HG03378 (cell line): ENCODE results near the gene SLC4A3.

Source experiments
- ATAC-seq: cut with Tn5 transposase; IDR thresholded peaks from one replicate; pipeline ENCODE4 v1.9.1; 2021; ENCODE audit warnings: mild to moderate bottlenecking, moderate library complexity; ENCODE audit not compliant: unreplicated experiment

SLC4A3 gene

DNA sequence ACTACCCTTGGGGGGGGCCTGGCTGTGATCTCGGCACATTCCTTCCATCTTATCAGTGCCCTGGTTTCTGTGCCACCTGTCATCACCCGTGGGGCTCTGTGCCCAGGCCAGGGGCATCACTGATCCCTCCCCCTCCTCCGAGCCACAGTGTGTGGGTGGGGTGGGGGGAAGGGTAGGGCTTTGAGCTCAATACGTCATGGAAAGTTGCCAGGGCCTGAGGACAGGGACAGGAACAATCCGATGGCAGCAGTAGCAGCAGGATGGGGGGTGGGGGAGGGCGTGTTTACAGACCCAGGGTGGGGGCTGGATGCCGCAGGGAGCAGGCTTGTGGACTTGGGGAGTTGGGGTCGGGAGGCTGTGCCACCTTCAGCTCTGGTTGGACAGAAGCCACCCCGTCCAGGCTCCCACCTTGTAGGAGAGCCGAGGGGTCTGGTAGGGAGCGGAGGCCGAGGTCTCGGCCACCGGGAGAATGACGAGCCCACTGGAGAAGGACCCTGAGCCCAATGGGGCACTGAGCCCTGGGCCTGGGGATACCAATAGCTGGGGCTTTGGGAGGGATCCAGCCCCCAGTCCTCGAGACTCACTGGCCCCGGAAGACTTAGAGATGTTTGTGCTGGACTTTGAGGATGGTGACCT is 3.5 kb downstream of the SLC4A3 start:
- no peak for ATAC-seq

DNA sequence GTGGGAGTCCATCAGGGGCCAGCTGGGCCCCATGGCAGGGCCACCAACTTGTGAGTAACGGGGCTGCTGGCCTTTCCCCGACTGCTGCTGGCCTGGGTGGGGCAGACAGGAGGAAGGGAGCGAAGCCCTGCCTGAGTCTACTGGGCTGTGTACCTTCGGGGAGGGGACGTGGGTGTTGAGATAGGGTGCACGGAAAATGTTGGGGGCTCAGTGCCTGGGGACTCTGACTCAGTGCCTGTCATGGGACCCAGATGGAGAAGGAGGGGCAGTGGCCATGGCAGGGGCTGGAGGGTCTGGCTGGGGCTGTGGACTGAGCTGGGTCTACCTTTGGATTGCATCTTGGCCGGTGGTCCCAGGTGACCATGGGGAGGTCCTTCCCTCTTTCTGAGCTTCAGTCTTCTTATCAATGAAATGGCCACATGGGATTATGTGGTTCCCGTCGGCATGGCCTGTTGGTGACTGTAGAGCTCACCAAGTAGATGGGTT is 4.0 kb downstream of the SLC4A3 start:
- no peak for ATAC-seq

DNA sequence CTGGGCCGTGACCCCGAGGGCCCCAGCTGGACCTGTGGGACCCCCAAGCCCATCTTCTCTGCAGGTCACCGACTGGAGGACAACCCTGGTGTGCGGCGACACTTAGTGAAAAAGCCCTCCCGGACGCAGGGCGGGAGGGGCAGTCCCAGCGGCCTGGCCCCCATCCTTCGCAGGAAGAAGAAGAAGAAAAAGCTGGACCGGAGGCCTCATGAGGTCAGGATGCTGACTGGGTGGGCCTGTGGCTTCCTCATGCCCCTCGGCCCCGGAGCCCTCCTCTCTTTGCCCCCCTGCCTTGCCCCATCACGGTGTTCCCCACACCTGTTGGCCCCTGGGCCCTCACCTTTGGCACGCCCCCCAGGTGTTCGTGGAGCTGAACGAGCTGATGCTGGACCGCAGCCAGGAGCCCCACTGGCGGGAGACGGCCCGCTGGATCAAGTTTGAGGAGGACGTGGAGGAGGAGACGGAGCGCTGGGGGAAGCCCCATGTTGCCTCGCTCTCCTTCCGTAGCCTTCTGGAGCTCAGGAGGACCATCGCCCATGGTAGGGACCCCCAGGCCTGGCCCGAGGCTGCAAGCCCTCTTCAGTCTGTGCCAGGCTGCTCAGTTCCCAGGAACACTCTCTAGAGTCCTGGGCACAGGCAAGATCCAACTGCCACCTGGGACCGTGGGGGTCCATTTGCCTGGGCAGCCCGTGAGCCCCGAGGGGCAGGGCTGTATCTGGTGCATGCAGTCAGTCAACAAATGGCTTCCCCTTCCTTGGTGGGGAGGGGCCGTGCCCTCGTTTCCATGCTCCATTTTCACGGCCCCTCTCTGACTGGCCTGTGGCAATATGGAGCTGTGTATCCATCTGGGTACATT is 4.7 kb downstream of the SLC4A3 start:
- no peak for ATAC-seq

DNA sequence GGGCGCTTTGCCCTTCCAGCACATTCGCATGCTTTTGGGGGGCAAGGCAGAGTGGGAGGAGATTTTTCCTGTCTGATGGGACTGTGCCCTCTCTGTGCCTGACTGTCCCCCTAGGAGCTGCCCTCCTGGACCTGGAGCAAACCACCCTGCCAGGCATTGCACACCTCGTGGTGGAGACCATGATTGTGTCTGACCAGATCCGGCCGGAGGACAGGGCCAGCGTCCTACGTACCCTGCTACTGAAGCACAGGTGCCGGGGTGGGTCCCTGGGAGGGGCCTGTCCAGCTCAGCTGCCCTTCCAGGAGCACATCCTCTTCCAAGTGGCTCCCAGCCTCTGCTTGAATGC is 5.3 kb downstream of the SLC4A3 start:
- no peak for ATAC-seq

DNA sequence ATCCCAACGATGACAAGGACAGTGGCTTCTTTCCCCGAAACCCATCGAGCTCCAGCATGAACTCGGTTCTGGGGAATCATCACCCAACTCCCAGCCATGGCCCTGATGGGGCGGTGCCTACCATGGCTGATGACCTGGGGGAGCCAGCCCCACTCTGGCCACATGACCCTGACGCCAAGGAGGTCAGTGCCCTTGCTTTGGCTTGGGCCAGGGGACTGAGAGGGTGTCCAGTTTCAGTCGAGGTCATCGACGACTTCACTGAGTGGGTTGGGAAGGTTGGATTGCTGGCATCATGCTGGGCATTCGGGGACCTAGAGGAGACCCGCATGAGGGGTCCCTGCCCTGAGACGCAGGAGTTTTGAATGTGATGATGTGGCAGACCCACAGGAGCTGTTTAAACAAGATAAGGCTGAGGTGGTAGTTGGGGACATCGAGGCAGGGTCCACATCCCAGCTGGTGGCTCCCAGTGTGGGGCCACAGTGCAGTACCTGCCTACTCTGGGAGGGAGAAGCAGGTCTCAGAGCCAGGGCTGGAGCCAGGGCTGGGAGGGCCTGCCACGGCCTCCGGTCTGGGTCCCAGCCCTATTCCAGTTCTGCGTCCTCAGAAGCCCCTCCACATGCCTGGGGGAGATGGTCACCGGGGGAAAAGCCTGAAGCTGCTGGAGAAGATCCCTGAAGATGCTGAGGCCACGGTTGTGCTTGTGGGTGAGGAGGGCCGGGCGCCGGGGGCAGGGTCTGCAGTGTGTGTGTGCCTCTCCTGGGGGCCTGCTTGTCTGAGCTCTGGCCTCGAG is 6.0 kb downstream of the SLC4A3 start:
- ATAC-seq: no peak

DNA sequence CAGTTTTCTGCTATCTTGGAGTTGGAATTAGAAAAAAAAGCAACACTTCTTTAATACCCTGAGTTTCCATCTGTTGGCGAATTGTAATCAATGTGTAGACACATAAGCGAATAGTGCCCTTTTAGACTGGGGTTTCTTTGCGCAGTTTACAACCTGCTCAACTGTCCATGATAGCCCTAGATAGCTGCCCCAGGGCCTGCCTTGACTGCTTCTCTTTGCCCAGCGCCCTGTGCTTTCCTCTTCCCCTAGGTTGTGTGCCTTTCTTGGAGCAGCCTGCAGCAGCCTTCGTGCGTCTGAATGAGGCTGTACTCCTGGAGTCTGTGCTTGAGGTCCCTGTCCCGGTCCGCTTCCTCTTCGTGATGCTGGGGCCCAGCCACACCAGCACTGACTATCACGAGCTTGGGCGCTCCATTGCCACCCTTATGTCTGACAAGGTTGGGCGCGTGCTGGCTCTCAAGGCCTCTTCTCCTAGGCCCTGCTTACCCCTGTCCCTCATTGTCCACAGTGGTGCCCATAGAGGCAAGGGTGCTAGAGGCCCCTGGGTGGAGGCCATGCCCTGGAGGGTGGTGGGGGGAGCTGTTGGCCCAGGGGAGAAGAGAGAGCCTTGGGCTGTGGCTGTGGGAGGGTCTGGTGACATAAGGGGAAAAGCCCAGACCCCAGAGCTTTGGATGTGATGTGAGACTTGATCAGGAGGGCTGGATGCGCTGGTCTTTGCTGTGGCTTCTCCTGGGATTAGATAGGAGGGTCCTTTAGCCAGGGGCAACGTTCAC is 6.9 kb downstream of the SLC4A3 start:
- no peak for ATAC-seq

DNA sequence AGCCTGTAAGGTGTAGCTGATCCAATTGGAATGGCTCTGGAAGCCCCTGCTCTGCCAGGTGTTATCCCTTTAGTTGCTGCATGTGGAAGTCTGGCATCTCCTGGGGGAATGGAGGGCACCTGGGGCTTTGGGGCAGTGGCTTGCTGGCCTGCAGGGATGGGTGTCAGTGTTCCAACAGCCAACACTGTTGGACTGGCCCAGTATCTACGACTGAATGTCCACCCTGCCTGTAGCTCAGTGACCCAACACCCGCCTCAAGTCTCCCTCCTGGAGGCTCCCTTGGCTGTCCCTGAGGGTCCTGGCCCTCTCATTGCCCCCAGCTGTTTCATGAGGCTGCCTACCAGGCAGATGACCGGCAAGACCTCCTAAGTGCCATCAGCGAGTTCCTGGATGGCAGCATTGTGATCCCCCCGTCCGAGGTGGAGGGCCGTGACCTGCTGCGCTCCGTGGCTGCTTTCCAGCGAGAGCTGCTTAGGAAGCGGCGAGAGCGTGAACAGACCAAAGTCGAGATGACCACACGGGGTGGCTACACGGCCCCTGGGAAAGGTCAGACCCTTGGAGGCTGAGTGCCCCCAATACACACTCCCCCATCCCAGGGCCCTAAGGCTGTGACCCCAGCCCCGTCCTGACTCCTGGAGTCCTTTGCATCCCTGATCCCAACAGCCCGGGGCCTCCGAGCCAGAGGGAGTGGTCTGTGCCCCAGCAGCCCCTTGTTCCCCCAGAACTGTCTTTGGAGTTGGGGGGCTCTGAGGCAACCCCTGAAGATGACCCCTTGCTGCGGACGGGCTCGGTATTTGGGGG is 7.7 kb downstream of the SLC4A3 start:
- ATAC-seq: no peak

DNA sequence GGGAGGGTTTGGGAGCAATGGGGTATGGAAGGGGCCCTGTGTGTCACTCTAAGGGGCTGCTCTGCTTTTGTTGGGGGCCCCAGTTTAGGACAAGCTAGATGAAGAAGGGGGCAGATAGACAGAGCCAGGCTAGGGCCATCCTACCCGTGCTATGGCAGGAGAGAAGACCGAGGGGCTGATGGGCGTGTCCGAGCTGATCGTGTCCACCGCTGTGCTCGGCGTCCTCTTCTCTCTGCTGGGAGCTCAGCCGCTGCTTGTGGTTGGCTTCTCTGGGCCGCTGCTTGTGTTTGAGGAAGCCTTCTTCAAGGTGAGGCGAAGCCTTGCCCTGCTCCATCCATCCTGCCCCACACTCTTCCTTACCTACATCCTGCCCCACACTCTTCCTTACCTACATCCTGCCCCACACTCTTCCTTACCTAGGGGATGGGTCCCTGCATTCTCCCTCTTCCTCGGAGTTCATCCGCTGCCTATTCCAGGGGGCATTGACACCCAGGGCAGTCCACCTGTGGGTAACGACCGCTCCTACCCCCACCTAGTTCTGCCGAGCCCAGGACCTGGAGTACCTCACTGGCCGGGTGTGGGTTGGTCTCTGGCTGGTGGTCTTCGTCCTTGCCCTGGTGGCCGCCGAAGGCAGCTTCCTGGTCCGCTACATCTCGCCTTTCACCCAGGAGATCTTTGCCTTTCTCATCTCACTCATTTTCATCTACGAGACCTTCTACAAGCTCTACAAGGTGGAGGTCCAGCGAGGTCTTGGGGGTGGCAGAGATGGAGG is 8.9 kb downstream of the SLC4A3 start:
- ATAC-seq: no peak

DNA sequence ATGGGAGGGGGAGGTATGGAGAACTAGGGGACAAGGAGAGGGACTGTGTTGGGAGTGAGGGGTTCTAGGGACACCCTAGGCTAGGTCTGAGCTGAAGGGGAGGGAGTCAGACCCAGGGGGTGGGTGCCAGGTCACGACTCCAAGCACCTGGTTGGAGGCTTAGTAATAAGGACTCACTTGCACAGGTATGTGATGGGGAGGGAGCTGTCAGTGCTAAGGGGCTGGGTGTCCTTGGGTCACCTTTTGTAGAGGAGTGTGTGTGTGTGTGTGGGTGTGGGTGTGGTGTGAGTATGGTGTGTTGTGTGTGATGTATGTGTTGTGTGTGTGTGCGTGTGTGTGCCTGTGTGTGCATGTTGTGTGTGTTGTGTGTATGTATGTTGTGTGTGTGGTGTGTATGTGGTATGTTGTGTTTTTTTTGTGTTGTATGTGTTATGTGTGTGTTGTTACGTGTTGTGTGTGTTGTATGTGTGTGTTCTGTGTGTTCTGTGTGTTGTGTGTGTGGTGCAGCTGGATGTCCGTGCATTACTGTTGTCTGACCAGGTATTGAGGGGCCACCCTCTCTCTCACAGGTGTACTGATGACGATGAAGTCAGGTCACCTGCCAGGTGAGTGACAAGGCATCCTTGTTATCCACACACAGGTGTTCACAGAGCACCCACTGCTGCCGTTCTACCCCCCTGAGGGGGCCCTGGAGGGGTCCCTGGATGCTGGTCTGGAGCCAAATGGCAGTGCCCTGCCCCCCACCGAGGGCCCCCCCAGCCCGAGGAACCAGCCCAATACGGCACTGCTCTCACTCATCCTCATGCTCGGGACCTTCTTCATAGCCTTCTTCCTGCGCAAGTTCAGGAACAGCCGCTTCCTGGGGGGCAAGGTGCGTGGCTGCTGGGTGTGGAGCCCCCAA is 9.8 kb downstream of the SLC4A3 start:
- ATAC-seq: no peak

DNA sequence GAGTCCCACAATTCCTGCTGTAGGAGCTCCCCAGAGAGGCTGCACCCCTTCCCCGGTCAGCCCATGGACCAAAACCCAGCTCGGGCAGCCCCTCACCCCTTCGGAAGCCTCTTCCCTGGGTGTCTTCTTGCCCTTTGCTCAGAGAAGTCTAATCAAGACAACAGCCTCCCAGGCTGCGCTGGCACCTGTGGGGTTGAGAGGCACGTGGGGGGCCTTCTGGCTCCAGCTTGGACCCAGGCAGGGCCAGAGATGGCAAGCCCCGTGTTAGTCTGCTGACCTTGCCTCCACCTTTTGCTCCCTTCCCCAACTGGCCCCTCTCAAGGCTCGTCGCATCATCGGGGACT is 10.4 kb downstream of the SLC4A3 start:
- no peak for ATAC-seq

DNA sequence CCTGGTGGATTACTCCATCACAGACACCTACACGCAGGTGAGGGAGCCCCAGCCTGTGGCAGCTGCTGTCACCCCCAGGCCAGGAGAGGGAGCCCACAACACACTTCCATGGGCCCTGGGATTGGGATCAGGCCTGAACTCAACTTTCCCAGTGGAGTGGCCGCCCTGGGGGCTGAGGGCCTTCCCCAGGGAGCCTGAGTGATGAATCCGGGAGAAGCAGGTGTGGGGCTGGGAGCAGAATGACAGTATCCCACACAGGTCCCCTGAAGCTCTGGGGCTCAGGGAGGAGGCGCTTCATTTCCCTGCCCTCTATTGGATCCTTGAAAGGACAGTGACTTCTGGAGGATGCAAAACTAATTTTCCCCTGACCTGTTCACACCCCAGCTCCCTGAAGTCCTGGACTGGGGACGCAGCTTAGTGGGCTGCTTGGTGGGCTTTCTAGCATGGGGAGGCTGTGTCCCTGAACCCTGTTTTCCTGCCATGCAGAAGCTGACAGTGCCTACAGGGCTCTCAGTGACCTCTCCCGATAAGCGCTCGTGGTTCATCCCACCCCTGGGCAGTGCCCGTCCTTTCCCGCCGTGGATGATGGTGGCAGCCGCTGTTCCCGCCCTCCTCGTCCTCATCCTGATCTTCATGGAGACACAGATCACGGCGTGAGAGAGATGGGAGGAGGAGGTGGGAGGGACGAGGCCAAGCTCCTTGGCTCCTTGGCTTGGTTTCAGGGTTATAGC is 11.0 kb downstream of the SLC4A3 start:
- no peak for ATAC-seq

DNA sequence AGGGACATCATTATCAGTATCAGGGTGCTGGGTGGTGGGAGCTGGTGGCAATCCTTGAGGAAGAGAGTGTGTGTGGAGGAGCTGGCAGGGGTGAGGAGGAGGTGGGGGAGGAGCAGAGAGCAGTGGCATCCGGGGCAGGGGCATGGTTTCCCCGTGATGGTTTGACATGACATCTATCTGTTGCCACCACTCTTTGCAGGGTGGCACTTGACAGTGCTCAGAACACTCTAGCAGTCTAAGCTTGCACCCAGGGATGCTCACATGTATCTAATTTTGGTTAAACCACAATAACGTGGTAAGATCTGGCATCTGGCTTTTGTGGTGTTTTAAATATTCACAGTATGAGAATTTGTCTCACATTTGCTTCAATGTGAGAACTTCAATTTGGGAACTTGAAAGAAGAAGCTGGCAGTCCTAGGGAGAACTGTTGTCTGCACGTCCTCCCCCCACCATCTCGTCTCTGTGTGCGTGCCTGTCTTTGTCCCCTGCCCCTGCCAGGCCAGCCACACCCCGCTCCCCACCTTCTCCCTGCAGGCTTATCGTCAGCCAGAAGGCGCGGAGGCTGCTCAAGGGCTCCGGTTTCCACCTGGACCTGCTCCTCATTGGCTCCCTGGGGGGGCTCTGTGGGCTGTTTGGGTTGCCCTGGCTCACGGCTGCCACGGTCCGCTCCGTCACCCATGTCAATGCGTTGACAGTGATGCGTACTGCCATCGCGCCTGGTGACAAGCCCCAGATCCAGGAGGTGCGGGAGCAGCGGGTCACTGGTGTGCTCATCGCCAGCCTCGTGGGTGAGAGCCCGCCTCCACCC is 11.7 kb downstream of the SLC4A3 start:
- no peak for ATAC-seq

DNA sequence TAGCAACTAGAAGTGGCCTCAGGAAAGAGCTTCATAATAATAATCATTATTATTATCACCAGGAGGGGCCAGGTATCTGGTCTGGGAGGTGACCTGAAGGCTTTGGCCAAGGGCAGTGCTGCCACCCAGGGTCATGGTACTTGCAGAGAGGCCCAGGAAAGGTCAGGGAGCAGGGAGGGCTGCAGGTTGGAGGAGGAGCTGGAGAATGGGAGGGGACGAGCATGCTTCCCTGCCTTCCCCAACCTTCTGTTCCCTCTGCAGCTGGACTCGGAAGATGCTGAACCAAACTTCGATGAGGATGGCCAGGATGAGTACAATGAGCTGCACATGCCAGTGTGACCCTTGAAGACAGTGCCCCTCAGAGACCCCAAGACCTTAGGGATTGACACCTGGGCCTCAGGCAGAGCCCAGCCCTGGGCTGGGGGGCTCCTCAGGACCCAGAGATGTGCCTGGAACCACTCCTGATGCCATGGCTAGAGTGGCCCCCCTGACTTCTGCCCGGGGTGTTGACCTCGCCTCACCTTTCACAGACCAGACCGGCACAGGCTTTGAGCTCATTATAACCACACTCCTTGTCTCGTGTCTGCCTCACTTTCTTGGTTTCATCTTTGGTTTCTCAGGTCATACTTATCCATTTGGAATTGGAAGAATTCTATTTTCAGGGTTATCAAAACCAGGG is 14.1 kb downstream of the SLC4A3 start:
- ATAC-seq: no peak

DNA sequence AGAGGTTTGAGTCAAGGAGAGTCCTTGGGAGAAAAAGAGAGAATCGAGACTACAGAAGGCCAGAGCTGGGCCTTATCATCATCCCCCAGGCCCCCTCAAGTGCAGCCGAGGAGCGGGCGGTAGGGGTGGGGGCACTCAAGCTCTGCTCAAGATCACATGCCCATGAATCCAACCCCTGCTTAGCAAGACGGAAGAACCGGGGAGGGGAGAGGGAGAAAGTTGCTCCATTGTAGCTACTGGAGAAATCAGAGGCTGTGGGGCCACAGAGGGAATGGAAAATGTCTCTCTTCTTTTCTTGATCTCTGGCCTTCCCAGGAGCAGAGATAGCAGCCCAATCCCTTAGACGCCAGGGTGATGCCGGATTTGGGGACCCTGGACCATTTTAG is 14.6 kb downstream of the SLC4A3 start:
- no peak for ATAC-seq

DNA sequence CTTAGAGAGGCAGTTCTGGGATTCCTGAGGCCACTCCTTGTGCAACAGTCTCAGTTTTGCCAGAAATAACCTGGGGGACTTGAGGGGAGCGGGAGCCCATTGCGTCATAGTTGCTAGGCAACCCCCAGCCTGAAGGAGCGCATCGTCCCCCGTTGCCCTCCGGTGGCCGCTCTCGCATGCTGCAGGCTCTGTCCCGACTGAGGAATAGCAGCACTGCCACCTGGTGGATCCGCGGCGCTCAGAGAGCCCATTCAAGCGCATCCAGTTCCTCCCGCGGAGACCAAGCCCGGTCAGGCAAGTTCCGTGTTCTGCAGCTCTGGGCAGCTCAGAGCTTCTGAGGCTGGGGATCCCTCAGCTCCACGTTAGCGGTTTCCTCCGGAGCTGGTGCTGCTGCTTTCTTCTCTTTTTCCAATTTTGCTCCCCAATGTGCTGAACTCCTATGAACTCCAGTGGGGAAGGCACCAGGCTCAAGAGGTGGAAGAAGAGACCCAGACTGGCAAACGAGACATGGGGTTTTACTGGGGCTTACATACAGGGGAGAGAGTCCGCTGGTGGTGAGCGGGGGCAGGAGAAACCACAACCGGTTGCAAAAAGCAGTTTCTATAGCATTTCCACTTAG is 15.1 kb downstream of the SLC4A3 start:
- ATAC-seq: peak; percentile 97

DNA sequence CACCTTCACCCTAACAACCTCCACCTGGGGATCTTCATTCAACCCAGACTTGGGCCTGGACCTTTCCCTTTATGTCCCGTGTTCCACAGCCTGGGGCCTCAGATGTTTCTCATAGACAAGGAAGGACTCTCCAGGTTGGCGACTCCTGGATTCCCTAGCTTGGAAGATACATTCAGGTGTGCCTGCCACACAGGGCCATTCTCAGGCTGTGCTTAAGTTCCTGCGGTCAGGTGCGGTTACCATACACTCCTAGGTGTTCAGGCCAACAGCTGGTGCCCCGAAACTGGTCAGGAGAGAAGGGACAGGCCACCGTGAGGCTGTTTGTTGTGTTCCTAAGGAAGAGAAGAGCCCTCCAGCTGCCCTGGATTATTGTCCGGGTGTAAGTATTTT is 15.6 kb downstream of the SLC4A3 start:
- ATAC-seq: no peak
